Astrocyte of the cerebellum (primary cell): ENCODE measurements around the gene B3GNT8.
A peak's percentile ranks its signal among the peaks of the same experiment; 100 is the strongest.

ENCODE experiments used
- DNase-seq: peaks from one replicate; pipeline ENCODE4 v3.0.0-alpha.2; 2011; ENCODE audit warnings: low read depth
- H3K4me3 ChIP-seq: 2 replicates; pipeline ENCODE4 v1.5.1; 2011; ENCODE audit warnings: mild to moderate bottlenecking, low read depth, low read length, moderate library complexity
- in situ Hi-C: cut with HindIII; loops from 2 replicates; pipeline ENCODE4 v1.10.0; 2017; ENCODE audit warnings: low sequenced_read_pairs
- TF ChIP-seq, protein P1 (sequence below): IDR thresholded peaks from 2 replicates; pipeline ENCODE4 v1.5.1; 2012; ENCODE audit warnings: low read length, low read depth, moderate library complexity, mild to moderate bottlenecking; ENCODE audit errors: missing control alignments

B3GNT8 gene

DNA sequence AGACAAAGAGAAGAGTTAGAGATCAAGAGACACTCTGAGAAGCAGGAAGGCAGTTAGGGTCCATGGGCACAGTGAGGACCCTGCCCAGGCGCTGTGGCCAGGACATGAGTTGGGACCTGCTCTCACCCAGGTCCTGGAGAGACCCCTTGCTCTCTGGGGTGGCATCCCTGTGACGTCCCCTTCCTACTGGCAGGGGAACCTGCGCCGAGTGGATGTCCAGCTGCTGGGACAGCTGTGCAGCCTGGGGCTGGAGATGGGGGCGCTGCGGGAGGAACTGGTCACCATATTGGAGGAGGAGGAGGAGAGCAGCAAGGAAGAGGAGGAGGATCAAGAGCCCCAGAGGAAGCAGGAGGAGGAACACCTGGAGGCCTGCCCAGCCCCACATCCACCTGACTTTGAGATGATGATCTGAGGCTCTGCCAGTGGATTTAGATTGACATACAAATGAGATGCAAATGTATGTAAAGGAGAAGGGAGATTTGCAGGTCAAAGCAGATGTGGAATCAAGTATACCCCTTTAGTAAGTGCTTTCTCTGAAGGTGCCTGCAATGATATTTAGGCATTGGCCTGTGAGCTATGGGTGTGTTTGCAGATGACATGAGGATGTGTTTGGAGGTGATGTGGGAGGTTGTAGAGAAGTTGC is 16.8 kb upstream of the B3GNT8 start:
- TF ChIP-seq, protein P1, sequence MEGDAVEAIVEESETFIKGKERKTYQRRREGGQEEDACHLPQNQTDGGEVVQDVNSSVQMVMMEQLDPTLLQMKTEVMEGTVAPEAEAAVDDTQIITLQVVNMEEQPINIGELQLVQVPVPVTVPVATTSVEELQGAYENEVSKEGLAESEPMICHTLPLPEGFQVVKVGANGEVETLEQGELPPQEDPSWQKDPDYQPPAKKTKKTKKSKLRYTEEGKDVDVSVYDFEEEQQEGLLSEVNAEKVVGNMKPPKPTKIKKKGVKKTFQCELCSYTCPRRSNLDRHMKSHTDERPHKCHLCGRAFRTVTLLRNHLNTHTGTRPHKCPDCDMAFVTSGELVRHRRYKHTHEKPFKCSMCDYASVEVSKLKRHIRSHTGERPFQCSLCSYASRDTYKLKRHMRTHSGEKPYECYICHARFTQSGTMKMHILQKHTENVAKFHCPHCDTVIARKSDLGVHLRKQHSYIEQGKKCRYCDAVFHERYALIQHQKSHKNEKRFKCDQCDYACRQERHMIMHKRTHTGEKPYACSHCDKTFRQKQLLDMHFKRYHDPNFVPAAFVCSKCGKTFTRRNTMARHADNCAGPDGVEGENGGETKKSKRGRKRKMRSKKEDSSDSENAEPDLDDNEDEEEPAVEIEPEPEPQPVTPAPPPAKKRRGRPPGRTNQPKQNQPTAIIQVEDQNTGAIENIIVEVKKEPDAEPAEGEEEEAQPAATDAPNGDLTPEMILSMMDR: no peak
- no peak overlapping the region for H3K4me3 ChIP-seq
- DNase-seq: no peak
- in situ Hi-C loops: no loop called here

DNA sequence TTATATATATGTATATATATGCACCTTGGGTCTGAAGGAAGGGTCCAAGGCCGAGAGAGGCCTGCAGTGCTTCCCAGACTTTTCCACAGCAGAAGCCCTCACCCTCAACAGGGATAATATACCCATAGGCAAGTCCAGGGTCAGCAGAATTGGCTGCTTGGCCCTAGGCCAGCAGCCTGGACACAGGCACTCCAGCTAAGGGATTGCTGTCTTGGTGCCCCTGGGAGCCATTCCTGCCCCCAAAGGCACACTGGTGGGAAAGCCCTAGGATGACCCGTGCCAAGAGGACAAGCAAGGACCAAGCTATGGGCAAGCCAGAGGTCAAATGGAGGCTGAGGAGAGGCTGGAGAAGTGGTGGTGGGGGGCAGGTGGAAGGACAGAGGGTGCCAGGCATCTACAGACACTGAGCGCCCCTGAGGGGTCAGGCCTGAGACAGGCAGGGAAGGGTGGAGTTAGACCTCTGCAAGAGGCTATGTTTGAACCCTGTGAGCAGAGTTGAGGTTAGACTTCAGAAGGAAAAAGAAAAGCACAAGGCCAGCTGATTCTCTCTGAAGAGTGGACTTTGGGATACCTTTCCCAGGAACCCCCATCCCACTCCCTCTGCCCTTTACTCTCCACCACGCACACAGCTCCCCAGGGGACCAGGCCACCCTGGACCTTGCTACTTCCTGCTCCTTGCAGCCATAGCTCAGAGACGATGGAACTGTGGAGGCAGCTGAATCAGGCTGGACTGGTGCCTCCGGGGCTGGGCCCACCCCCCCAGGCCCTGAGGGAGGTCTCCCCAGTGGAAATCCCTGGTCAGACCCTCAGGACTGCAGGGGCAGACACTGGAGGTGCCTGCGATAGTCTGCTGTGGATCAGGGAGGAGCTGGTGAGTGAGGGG is 15.5 kb upstream of the B3GNT8 start, which contains the start of gene ERICH4:
TSS of gene ERICH4 (plus strand) at position 684 of the 883 bp plus-strand sequence. CDS start at position 698, 14 bp downstream.
- in situ Hi-C loops: no loop called here
- TF ChIP-seq, protein P1: no peak
- DNase-seq: no peak
- no peak within 1 kb of the TSS for H3K4me3 ChIP-seq

DNA sequence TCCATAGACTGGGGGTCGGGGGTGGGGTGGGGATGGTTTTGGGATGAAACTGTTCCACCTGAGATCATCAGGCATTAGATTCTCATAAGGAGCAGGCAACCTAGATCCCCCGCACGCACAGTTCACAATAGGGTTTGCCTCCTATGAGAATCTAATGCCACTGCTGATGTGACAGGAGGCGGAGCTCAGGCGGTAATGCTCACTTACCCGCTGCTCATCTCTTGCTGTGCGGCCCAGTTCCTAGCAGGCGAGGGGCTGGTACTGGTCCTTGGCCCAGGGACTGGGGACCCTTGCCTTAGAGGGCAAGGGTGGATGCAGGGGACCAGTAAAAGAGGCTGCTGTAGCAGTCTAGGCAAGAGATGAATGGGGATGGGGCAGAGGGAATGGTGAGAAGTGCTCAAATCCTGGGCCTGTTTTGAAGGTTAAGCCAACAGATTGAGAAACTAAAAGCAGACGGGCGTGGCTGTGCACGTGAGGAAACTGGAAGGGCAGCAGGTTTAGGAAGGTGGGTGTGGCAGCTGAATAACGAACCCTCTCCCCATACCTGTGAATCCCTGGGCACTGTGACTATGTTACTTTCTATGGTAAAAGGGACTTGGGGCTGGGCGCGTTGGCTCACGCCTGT is 14.3 kb upstream of the B3GNT8 start:
- in situ Hi-C loops: no loop called here
- no peak for DNase-seq
- no peak overlapping the region for H3K4me3 ChIP-seq
- TF ChIP-seq, protein P1: no peak

DNA sequence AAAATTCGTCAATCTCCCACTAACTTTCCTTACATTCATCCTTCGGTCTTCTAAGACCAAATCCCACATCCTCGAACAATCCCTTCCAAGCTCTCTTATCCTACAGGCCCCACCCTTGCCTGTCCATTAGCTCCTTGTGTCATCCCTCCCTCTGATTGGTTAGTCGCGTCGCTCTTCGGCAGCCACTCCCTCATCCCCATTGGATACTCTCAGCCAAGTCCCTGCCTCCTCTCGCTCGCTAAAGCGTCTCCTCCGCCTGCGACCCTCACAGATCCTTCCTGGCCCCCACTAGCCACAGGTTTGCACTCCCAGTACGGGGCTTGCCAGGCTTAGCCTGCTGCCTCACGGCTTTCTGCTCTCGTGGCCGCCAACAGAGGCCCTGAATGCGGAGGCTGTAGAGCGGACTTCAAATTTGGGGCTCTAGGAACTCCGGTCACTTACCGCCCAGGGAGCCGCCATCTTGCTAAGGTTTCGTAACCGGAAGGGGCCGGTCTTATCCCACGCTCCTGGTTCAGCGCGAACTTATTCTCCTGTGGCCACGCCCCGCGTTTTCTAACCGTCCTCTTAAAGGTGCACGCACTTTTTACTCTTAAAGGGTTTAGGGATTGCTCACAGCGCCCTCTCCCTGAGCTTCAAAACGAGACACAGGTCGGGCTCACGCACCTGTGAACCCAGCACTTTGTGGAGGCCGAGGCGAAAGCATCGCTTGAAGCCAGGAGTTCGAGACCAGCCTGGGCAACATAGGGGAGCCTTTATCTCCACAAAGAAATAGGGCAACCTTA is 12.5 kb upstream of the B3GNT8 start, which contains the start of gene DMAC2:
TSS of gene DMAC2 (minus strand) at position 472 of the 782 bp plus-strand sequence. CDS start at position 459, 13 bp downstream.
- H3K4me3 ChIP-seq: peak within 1 kb of the TSS; percentile 72
- TF ChIP-seq, protein P1: peak; percentile 47
- DNase-seq: peak; percentile 95
- in situ Hi-C loops: no loop called here

DNA sequence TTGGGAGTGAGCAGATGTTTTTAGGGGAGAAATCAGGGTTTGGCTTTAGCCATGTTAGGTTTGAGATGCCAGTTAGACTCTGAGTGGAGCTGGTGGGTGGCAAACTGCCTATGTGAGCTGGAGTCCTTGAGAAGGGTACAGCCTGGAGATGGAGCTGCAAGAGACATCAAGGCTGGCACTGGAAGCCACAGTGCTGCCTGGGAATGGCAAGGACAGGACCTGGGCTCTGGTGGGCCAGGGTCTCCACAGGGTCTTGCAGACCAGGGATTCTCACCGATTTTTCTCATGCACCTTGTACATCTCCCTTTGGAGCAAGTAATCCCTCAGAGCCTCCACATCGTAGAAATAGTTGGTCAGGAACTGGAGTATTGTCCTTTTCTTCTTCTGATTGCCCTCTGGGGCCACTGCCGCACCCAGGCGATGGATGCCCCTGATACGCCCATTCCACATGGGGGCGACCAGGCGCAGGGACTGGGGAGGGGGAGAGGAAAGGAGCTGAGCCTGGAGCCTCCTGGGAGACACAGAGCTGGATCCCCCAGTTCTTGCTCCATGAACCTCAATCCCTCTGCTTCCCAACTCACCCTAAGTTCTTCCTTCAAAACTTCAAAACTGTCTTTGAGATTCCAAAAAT is 10.9 kb upstream of the B3GNT8 start:
- in situ Hi-C loops: no loop called here
- TF ChIP-seq, protein P1: no peak
- no peak for DNase-seq
- no peak overlapping the region for H3K4me3 ChIP-seq
